HG02759 (cell line): ENCODE measurements around the gene SNRNP200.
"Not testable (repeated sequence)": the region's sequence is repeated elsewhere in the genome, so short reads cannot be mapped to it uniquely, and the experiment has no call there.

Source experiments
- ATAC-seq: cut with Tn5 transposase; IDR thresholded peaks from one replicate; pipeline ENCODE4 v1.9.1; 2021; ENCODE audit warnings: mild to moderate bottlenecking, moderate library complexity; ENCODE audit not compliant: unreplicated experiment

SNRNP200 gene

GRCh38 chr2:96325884-96326255 is 20.5 kb upstream of the SNRNP200 start:
- ATAC-seq: no peak

GRCh38 chr2:96325041-96325883 is 19.9 kb upstream of the SNRNP200 start, which contains the start of gene ITPRIPL1:
ITPRIPL1 (plus strand) TSS chr2:96325317; CDS start chr2:96325840, 523 bp downstream.
- peak; percentile 33 for ATAC-seq

GRCh38 chr2:96324721-96325040 is 19.3 kb upstream of the SNRNP200 start:
- no peak for ATAC-seq

- ATAC-seq: no peak
Observed at GRCh38 chr2:96323849-96324248, 18.5 kb upstream of the SNRNP200 start.

- peak; percentile 22 for ATAC-seq
Observed at GRCh38 chr2:96320728-96321622, 15.6 kb upstream of the SNRNP200 start.

- ATAC-seq: no peak
Observed at GRCh38 chr2:96320326-96320725, 15.0 kb upstream of the SNRNP200 start.

- no peak for ATAC-seq
Observed at GRCh38 chr2:96319396-96319795, 14.1 kb upstream of the SNRNP200 start.

GRCh38 chr2:96318723-96319122 is 13.4 kb upstream of the SNRNP200 start:
- no peak for ATAC-seq

GRCh38 chr2:96317584-96317997 is 12.2 kb upstream of the SNRNP200 start:
- no peak for ATAC-seq

- no peak for ATAC-seq
Observed at GRCh38 chr2:96316999-96317398, 11.7 kb upstream of the SNRNP200 start.

GRCh38 chr2:96315400-96316071 is 10.2 kb upstream of the SNRNP200 start:
- peak; percentile 55 for ATAC-seq

GRCh38 chr2:96315005-96315399 is 9.7 kb upstream of the SNRNP200 start:
- no peak for ATAC-seq

GRCh38 chr2:96308248-96308647 is 2.9 kb upstream of the SNRNP200 start:
- no peak for ATAC-seq

- no peak for ATAC-seq
Observed at GRCh38 chr2:96306370-96306769, 1.0 kb upstream of the SNRNP200 start.

- no peak for ATAC-seq
Observed at GRCh38 chr2:96305979-96306308, 598 bp upstream of the SNRNP200 start.

- ATAC-seq: no peak
Observed at GRCh38 chr2:96304606-96305005, 740 bp downstream of the SNRNP200 start.

- ATAC-seq: no peak
Observed at GRCh38 chr2:96301865-96302264, 3.5 kb downstream of the SNRNP200 start.

- no peak for ATAC-seq
Observed at GRCh38 chr2:96296925-96297324, 8.4 kb downstream of the SNRNP200 start.

GRCh38 chr2:96294271-96294670 is 11.1 kb downstream of the SNRNP200 start:
- not testable (repeated sequence) for ATAC-seq

- ATAC-seq: no peak
Observed at GRCh38 chr2:96291751-96292150, 13.6 kb downstream of the SNRNP200 start.

GRCh38 chr2:96287273-96287856 is 18.0 kb downstream of the SNRNP200 start:
- no peak for ATAC-seq
